ENCODE measurements around the gene RALGPS1.

DNA sequence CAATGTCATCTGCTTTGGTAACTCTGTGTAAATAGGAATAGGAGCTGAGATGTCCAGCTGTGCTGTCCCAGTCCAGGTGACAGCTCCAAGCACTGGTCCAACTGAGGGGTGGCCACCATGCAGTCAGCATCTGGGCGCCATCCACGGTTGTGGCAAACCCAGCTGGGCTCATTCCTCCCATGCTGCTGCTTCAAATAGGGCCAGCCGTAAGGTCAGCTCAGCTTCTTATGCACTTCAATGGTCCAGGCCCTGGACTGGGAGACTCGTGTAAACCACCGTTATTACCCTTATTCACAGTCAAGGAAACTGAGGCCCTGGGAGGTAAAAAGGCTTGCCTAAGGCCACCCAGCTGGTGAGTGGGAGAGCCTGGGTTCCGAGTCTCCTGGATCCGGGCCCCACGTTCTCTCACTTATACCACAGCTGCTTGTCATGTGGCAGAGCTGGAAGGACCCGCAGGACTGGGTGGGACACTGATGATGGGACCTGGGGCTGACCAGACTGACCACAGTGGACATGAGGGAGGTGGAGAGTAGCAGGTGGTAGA, 246.6 kb downstream of the RALGPS1 start:
- TF ChIP-seq EZH2 (IDR thresholded peaks at IDR 0.05) (no peak), CTCF (IDR thresholded peaks at IDR 0.05) (no peak)
